Activated effector memory CD4-positive, alpha-beta T cell treated with Interleukin-2 at 50 U/mL for 16 hours (primary cell): ENCODE measurements around the gene C7orf57.
A peak's percentile ranks its signal among the peaks of the same experiment; 100 is the strongest.

ENCODE experiments used
- DNase-seq: peaks from one replicate; pipeline ENCODE4 v3.0.0-alpha.2; 2020

C7orf57 gene

GRCh38 chr7:48088559-48089045, 53.3 kb downstream of the C7orf57 start:
- DNase-seq, result no peak

- peak; percentile 93 for DNase-seq
Measured at GRCh38 chr7:48089046-48090003, 54.0 kb downstream of the C7orf57 start, which contains the start of gene UPP1. Gene UPP1 (plus strand): TSS chr7:48089265. CDS start chr7:48094784, 5,519 bp downstream.

DNA sequence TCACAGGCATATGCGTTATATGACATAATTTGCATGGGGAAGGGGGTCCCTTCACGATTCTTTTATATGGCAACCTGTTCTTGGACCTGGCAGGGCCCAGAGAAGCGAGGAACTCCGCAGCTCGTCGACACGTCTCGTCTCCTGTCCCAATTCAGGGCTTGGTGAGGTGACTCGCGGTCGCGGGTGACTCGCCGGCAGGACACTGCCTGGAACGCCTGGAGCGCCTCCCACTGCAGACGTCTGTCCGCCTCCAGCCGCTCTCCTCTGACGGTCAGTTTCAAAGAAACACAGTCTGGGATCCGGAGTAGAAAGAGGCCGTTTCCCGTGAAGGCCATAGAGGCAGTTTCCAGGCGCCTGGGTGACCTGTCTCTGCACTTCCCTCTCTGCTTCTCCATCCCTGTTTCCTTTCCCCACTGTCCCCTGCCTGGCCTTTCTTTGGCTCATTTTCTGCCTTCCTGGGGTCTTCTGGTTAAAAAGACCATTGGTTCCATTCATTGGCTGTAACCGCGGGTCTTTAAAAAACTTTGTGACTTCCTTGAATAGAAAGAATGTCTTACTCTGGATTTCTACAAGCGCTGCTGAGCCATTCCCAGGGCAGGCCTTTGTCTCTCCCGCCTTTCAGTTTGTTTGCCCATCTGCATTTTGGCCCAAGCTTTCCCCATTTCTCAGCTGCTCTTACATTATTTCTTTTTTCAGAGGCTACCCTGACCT, 54.9 kb downstream of the C7orf57 start:
- no peak for DNase-seq

- no peak for DNase-seq
Measured at GRCh38 chr7:48091506-48092433, 56.4 kb downstream of the C7orf57 start.

- no peak for DNase-seq
Measured at GRCh38 chr7:48094861-48095293, 59.5 kb downstream of the C7orf57 start.

GRCh38 chr7:48096273-48096672, 60.9 kb downstream of the C7orf57 start:
- DNase-seq, result no peak

GRCh38 chr7:48097521-48098231, 62.3 kb downstream of the C7orf57 start:
- DNase-seq, result no peak

DNA sequence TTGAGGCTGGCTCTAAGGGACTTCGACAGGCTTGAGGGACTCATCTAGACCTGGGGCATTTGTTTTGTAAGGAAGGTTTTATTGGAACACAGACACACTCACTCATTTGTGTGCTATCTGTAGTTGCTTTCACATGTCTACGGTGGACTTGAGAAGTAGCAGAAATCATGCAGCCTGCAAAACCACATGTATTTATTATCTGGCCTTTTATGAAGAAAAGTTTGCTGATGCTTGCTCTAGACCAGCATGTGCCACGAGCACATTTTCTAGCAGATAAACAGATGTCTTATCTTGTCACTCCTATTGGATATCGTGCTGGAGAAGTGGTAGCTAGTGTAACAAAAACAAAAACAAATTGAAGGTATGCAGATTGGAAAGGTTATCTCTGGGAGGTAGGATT, 63.5 kb downstream of the C7orf57 start:
- DNase-seq, result no peak

DNA sequence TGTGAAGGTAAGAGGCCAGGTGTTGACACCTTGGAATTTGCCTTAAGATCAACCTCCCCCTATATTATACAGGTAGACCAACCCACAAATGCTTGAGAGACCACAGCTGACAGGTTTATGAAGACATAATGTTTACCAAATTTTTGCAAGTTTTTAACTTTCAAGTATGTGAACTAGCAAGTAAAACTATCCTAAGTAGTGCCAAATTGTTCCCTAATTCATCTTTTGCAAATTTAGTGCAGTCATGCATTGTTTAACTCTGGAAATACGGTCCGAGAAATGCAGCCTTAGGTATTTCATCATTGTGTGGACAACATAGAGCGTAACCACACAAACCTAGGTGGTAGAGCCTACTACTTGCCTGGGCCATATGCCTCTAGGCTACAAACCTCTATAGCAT, 64.4 kb downstream of the C7orf57 start:
- DNase-seq, result no peak

DNA sequence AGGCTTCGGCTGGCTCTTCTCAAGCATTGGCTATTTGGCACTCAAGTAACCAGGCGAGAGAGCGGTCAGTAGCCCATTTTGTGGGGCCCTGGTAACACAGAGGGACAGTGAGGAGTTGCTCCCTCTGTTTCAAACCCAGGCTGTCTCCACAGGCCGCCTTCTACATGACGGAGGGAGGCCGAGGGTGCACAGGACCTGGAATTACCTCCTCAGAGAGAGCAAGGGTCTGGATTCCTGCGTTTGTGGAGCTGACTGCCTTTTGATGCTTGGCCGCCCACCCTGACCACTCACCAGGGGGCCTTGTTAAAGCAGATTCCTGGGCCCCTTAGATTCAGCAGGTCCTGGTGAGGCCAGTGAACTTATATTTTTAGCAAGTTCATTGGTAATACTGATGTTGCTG, 66.0 kb downstream of the C7orf57 start:
- no peak for DNase-seq

DNA sequence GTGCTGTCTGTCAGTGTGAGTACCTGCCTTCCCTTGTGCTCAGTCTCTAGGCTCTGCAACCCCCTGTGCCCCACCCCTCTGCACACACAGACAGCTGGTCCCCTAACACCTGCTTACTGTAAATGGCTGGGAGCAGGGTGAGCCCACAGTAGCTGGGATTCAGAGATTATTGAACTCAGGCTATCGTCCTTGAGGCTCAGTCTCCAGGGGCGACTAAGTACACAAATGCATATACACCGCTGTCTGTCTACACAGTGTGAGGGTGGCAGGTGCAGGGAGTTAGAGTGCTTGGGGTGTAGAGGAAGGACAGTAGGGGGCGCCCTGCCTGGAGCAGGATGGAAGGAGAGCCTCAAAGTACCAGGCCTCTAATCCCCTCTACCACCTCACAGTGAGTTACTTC, 66.6 kb downstream of the C7orf57 start:
- no peak for DNase-seq

DNA sequence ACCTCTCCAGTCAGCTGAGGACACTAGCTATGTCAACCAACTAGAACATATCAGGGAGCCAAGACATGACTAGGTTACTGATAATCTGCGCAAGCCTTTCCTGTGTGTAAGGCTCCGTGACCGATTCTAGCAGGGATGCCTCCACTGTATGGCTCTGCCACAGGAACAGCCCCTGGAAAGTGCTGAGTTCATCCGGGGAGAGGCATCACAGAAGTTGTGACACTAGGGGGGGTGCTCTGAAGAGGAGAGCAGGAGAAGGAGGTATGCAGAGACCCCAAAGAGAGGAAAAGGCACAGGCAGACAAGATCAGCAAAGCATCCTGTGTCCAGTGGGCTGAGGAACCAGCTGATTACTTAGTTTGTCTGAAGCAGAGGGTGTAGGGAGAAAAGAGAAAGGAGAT, 67.2 kb downstream of the C7orf57 start:
- DNase-seq, result no peak

GRCh38 chr7:48105045-48105444, 69.7 kb downstream of the C7orf57 start:
- no peak for DNase-seq

GRCh38 chr7:48106906-48107659, 71.7 kb downstream of the C7orf57 start:
- no peak for DNase-seq

- no peak for DNase-seq
Measured at GRCh38 chr7:48107926-48108472, 72.7 kb downstream of the C7orf57 start.

DNA sequence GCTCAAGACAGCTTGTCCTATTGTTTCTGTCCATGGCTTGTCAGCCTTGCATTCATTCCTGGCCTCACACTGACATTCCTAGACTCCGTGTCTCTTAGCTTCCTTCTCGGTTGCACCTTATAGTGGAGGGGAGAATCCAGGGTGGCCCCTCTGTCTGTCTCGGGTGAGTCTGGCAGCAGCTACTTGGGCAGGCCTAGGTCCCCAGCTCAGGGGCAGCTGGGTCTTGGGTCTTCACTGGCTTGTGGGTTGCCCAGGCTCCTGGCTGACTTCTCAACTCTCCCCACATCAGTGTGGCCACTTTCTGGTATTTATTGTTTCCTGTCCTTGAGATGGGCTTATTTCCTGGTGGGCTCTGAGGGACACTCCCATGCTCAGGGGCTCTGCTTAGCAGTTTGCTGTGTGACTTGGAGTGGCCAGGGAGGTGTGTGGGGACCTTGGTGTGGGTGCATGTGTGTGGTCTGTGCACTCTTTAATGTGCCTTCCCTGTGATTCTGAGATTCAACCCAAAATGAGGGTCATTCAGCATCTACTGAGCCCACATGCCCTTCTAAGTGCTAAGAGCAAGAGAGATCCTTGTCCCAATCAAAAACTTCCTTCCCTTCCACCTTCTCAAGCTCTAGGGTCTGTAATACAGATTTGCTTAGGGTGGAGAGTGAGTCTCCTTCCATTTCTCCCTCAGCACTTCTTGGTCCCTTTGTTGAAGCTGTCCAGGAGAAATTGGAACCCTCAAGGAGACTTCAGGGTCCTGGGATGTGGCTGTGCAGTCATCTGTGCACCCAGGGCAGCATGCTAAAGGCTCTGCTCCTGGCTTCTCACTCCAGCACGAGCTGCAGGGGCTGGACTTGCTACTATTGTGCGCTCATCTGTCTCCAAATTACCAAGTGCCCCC, 73.9 kb downstream of the C7orf57 start:
- DNase-seq, result no peak

DNA sequence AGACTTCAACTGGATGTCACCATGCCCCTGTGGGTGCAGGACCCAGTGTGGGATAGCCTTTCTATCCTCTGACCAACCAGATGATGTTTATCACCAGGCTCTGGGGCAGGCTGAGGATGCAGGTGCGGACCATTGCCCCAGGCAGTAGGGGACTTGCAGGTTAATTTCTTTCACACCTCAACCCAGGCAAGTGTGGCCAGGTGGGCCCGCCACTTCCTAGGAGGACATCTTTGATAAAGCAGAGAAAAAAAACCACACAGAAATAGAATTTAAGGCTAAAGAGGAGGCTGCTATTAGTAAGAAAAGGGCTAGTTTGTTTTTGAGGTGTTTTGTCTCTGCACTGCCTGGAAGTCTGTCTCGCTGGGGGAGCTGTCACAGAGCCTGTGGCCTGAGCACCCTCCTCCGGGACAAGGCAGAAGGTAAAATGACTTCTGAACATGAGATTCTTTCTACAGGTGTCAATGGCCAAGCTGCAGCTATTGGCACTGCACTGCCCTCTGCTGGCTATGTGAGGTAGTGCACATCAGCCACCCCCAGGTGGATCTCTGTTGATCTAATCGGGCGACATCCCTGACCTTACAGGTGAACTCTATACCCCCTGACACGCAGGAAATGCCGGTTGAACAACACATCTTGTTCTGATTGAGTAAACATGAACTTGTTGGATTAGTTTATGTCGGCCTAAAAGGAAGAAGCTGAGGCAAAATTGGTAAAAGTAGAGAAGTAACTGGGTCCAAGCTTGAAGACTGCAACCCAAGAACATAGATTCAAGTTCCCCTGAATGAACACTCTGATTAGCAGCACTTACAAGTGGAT, 74.7 kb downstream of the C7orf57 start:
- peak; percentile 85 for DNase-seq

DNA sequence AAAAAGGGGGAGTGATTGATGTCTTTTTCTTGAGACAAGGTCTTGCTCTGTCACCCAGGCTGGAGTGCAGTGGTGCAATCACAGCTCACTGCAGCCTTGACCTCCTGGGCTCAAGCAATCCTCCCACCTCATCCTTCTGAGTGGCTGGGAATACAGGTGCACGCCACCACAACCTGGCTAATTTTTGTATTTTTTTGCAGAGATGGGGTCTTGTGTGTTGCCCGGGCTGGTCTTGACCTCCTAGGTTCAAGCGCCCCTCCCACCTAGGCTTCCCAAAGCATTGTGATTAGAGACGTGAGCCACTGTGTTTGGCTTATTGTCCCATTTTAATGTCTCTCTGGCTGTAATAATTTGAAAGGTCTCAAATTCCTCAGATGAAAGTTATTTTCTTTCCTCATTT, 75.5 kb downstream of the C7orf57 start:
- no peak for DNase-seq
